B cell (primary cell): Measurements from ENCODE around the gene PGAM5. TPM values are rescaled to one million over a fixed set of nuclear protein-coding genes. Genes with fewer than 3 reads are reported as not detected.

Experiments
- ATAC-seq: fragments of 200-7000 bp; cut with Tn5 transposase; one replicate; pipeline ENCODE4 v1.10.0; 2021; ENCODE audit warnings: low read depth, mild to moderate bottlenecking, moderate number of reproducible peaks, moderate library complexity
- CTCF ChIA-PET: fragments of 350-600 bp; sonication (Branson Sonifier 250); formaldehyde crosslinking; loops from one replicate; lab custom pipeline; 2021; ENCODE audit warnings: antibody characterized with exemption, inconsistent platforms; lab: Charles Lee
- POLR2A ChIA-PET: fragments of 350-600 bp; sonication (Branson Sonifier 250); formaldehyde crosslinking; loops from one replicate; lab custom pipeline; 2021; ENCODE audit warnings: antibody characterized with exemption; lab: Charles Lee
- DNase-seq: peaks from one replicate; pipeline ENCODE4 v3.0.0; 2013
- H2AFZ ChIP-seq: 2 replicates; pipeline ENCODE4 v1.6.1; 2012; ENCODE audit warnings: mild to moderate bottlenecking, low read depth, low read length; ENCODE audit not compliant: insufficient read depth, poor library complexity, severe bottlenecking
- H3K27ac ChIP-seq, 2 donors: 1 replicate in 1 of 2; 2 replicates in 1 of 2; pipeline ENCODE4 v1.5.1; 2012 to 2013; ENCODE audit warnings: low read length in 2 of 2, mild to moderate bottlenecking in 2 of 2, moderate library complexity in 1 of 2
- H3K27me3 ChIP-seq, 4 experiments: fragments of 200-600 bp in 1 of 4; sonication (generic) in 1 of 4; replicated peaks in 1 of 4; 1 replicate in 2 of 4; 2 replicates in 2 of 4; pipeline versions ENCODE4 v1.6.1 to v1.7.0; 2013 to 2016; ENCODE audit warnings: low read length in 3 of 4, mild to moderate bottlenecking in 2 of 4, mixed read lengths in 1 of 4, moderate library complexity in 1 of 4; ENCODE audit not compliant: insufficient read depth in 4 of 4, control insufficient read depth in 3 of 4; ENCODE audit errors: control extremely low read depth in 1 of 4
- H3K36me3 ChIP-seq, 2 experiments: replicated peaks in 1 of 2; 1 replicate in 1 of 2; 2 replicates in 1 of 2; pipeline versions ENCODE4 v1.6.1 to v1.7.1; 2013; ENCODE audit warnings: low read length in 1 of 2; ENCODE audit not compliant: insufficient read depth in 2 of 2, control insufficient read depth in 1 of 2; ENCODE audit errors: control extremely low read depth in 1 of 2, extremely low read depth in 1 of 2
- H3K4me1 ChIP-seq, 2 donors: fragments of 200-600 bp in 1 of 2; sonication (generic) in 1 of 2; 1 replicate in 1 of 2; 2 replicates in 1 of 2; pipeline versions ENCODE4 v1.5.1 to v1.6.1; 2013 to 2017; ENCODE audit warnings: low read length in 2 of 2; ENCODE audit not compliant: control insufficient read depth in 2 of 2, insufficient read depth in 2 of 2
- H3K4me2 ChIP-seq: replicated peaks from 2 replicates; pipeline ENCODE3; 2012; ENCODE audit warnings: mild to moderate bottlenecking, low read depth, low read length; ENCODE audit not compliant: poor library complexity, severe bottlenecking
- H3K4me3 ChIP-seq, 5 experiments: fragments of 200-600 bp in 1 of 5; sonication (generic) in 1 of 5; 1 replicate in 3 of 5; 2 replicates in 2 of 5; pipeline versions ENCODE4 v1.5.1 to v1.7.0; 2011 to 2016; ENCODE audit warnings: low read length in 4 of 5, mild to moderate bottlenecking in 4 of 5, low read depth in 2 of 5, control low read depth in 1 of 5, moderate library complexity in 1 of 5; ENCODE audit not compliant: insufficient read depth in 1 of 5; ENCODE audit errors: control extremely low read depth in 1 of 5, extremely low read depth in 1 of 5
- H3K79me2 ChIP-seq: fragments of 200-600 bp; sonication (generic); one replicate; pipeline ENCODE4 v1.6.0; 2016; ENCODE audit warnings: low read length; ENCODE audit not compliant: control insufficient read depth, insufficient read depth
- H3K9ac ChIP-seq: fragments of 200-600 bp; sonication (generic); 2 replicates; pipeline ENCODE4 v1.6.1; 2017; ENCODE audit warnings: mild to moderate bottlenecking, low read length, moderate library complexity
- H3K9me3 ChIP-seq, 3 donors: one replicate each; pipeline versions ENCODE4 v1.6.1 to v1.7.1; 2013; ENCODE audit warnings: low read length in 2 of 3; ENCODE audit not compliant: control insufficient read depth in 2 of 3, insufficient read depth in 1 of 3; ENCODE audit errors: control extremely low read depth in 1 of 3
- H4K20me1 ChIP-seq: 2 replicates; pipeline ENCODE4 v1.6.0; 2012; ENCODE audit warnings: mild to moderate bottlenecking, low read length; ENCODE audit not compliant: insufficient read depth, control insufficient read depth, poor library complexity, severe bottlenecking
- H3K27ac Mint-ChIP-seq: one replicate; pipeline ENCODE4 v1.8.0; 2021; ENCODE audit warnings: mixed read lengths
- H3K27me3 Mint-ChIP-seq: one replicate; pipeline ENCODE4 v1.8.0; 2021; ENCODE audit warnings: mixed read lengths
- H3K4me1 Mint-ChIP-seq: one replicate; pipeline ENCODE4 v1.8.0; 2021; ENCODE audit warnings: mixed read lengths
- H3K4me3 Mint-ChIP-seq: one replicate; pipeline ENCODE4 v1.8.0; 2021; ENCODE audit warnings: mixed read lengths
- H3K9me3 Mint-ChIP-seq: one replicate; pipeline ENCODE4 v1.8.0; 2022; ENCODE audit warnings: mixed read lengths; ENCODE audit not compliant: insufficient read depth
- EZH2 ChIP-seq: IDR thresholded peaks from 2 replicates; pipeline ENCODE4 v1.6.1; 2012; ENCODE audit warnings: borderline replicate concordance, low read depth, mild to moderate bottlenecking, moderate library complexity, low read length; ENCODE audit not compliant: insufficient read depth, poor library complexity, severe bottlenecking
- WGBS: methylation state at CpG from one replicate; pipeline ENCODE4 v1.1.5; 2013; ENCODE audit warnings: missing lambda C conversion rate; ENCODE audit not compliant: insufficient coverage; 5-methylcytosine and 5-hydroxymethylcytosine counted together
- intact Hi-C: fragments of 100-400 bp; cut with micrococcal nuclease; formaldehyde crosslinking; loops from one replicate; pipeline ENCODE4 v1.10.0; 2022
- polyA plus RNA-seq: library from polyadenylated mRNA; depleted of rRNA; stranded (reverse); fragments of >200 nt; gene quantifications from 2 replicates; pipeline ENCODE4 v1.2.3, GENCODE V29; 2012
- total RNA-seq, 2 donors: library from RNA; stranded (reverse); fragments of 120-200 nt in 1 of 2; gene quantifications; 1 replicate in 1 of 2; 2 replicates in 1 of 2; pipeline versions ENCODE4 v1.2.3 to v1.2.4, GENCODE V29; 2013 to 2022
- TF ChIP-seq, protein P1 (sequence below): fragments of 200-600 bp; IDR thresholded peaks from one replicate; pipeline ENCODE4 v1.8.0; 2022; ENCODE audit warnings: antibody characterized with exemption, mild to moderate bottlenecking

Gene PGAM5
- total and polyA plus RNA-seq, 2 donors (not counting 1 experiment from before 2014, with no cell fraction given): 14.6 to 29.9 TPM

DNA sequence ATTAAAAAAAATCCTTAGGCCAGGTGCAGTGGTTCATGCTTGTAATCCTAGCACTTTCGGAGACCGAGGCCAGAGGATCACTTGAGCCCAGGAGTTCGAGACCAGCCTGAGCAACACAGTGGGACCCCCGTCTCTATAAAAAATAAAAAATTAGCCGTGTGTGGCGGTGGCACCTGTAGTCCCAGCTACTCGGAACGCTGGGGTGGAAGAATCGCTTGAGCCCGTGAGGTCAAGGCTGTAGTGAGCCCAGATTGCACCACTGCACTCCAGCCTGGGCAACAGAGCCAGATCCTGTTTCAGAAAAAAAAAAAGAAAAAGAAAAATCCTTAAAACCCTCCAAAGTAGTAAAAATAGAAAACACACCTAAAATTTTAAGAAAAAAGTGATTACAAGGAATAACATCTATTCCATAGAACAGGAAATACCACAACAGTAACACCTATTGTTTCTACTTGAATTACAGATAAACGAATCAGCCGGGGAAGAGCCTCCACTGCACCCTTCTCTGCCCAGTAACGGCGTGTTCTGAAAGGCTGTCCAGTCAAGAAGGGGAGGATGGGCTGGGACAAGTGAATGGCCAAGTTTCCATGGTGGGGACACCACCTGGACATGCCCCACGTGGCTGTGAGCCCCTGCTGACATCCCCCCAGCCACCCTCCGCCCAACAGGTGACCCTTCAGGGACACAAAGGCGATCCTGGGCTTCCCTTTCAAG is 41.3 kb upstream of the PGAM5 start:
- Mint-ChIP-seq H3K27me3 (no peaks in the 10 kb centered on the region), H3K4me3 (no peak overlapping the region), H3K4me1 (no peaks in the 10 kb centered on the region), H3K9me3 (no peaks in the 10 kb centered on the region), H3K27ac (no peak overlapping the region)
- Histone ChIP-seq H4K20me1 (no peaks in the 10 kb centered on the region), H3K36me3 (peaks cover 0 to 52% of the 10 kb centered on the region in 2 experiments), H3K4me3 (no peak overlapping the region), H3K4me1 (no peaks in the 10 kb centered on the region), H3K9ac (no peak overlapping the region), H3K27ac (no peak overlapping the region), H3K79me2 (no peaks in the 10 kb centered on the region), H3K27me3 (no peaks in the 10 kb centered on the region), H3K9me3 (no peaks in the 10 kb centered on the region), H3K4me2 (no peak overlapping the region), H2AFZ (no peak overlapping the region)
- intact Hi-C loops: no loop called here
- ATAC-seq (no peak), DNase-seq (no peak)
- WGBS: 97% methylated on average over 13 of the region's 17 CpGs
- ChIA-PET CTCF (interaction anchor here (0.6 kb wide), 1 partner anchor 56 kb away, joined by 3 read pairs; no protein-coding TSS in a partner anchor), POLR2A (no interaction called here)
- TF ChIP-seq, protein P1, sequence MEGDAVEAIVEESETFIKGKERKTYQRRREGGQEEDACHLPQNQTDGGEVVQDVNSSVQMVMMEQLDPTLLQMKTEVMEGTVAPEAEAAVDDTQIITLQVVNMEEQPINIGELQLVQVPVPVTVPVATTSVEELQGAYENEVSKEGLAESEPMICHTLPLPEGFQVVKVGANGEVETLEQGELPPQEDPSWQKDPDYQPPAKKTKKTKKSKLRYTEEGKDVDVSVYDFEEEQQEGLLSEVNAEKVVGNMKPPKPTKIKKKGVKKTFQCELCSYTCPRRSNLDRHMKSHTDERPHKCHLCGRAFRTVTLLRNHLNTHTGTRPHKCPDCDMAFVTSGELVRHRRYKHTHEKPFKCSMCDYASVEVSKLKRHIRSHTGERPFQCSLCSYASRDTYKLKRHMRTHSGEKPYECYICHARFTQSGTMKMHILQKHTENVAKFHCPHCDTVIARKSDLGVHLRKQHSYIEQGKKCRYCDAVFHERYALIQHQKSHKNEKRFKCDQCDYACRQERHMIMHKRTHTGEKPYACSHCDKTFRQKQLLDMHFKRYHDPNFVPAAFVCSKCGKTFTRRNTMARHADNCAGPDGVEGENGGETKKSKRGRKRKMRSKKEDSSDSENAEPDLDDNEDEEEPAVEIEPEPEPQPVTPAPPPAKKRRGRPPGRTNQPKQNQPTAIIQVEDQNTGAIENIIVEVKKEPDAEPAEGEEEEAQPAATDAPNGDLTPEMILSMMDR: no peak
- TF ChIP-seq EZH2: no peak

DNA sequence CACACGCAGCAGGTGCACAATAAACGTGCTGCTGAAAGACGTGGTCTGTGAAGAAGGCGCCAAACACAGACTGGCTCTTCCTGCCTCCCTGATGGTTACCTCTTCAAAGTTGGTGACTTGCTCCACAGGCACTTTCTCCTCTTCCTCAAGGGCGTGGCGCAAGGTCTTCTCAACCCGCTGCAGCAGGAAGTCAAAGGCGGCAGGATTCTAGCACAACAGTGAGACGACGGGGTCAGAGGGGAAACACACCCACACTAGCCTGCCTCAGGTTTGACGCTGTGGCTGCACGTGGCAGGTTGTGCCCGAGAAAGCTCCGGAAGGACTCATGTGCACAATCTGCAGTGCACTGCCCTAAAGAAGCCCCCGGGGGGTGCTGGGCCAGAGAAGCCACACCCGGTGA is 38.5 kb upstream of the PGAM5 start:
- 84% methylated on average over 12 of the region's 16 CpGs for WGBS
- H3K27ac Mint-ChIP-seq: no peak overlapping the region
- intact Hi-C loops: no loop called here
- no peaks in the 10 kb centered on the region for H3K27me3 Mint-ChIP-seq
- Histone ChIP-seq H3K4me1 (no peaks in the 10 kb centered on the region), H3K9me3 (no peaks in the 10 kb centered on the region), H3K27ac (no peak overlapping the region), H3K27me3 (no peaks in the 10 kb centered on the region), H3K4me3 (no peak overlapping the region), H2AFZ (no peak overlapping the region), H3K4me2 (no peak overlapping the region), H3K79me2 (no peaks in the 10 kb centered on the region), H3K36me3 (peaks cover 0 to 45% of the 10 kb centered on the region in 2 experiments), H3K9ac (no peak overlapping the region), H4K20me1 (no peaks in the 10 kb centered on the region)
- no peak overlapping the region for H3K4me3 Mint-ChIP-seq
- POLR2A ChIA-PET: no interaction called here
- CTCF ChIA-PET: no interaction called here
- ATAC-seq (no peak), DNase-seq (no peak)
- TF ChIP-seq, protein P1: no peak
- no peak for TF ChIP-seq EZH2
- no peaks in the 10 kb centered on the region for H3K9me3 Mint-ChIP-seq
- no peaks in the 10 kb centered on the region for H3K4me1 Mint-ChIP-seq
